K562 (cell line): Measurements from ENCODE around the gene DNAJB13.

ENCODE experiments used
- CTCF ChIP-seq, 3 experiments: IDR thresholded peaks in 2 of 3; conservative IDR thresholded peaks in 1 of 3; 2 replicates each; pipeline ENCODE4 v1.5.1; 2011 to 2012; ENCODE audit warnings: low read length in 3 of 3, mild to moderate bottlenecking in 3 of 3, control low read depth in 2 of 3, improper control_type of control experiment in 1 of 3, inconsistent platforms in 1 of 3, low read depth in 1 of 3, mixed read lengths in 1 of 3, moderate library complexity in 1 of 3; ENCODE audit not compliant: insufficient read depth in 2 of 3
- MYC ChIP-seq, 2 experiments: fragments of 250-450 bp in 1 of 2; sonication (Bioruptor Pico) in 1 of 2; IDR thresholded peaks; 2 replicates each; pipeline versions ENCODE4 v1.5.1 to v1.6.1; 2012 to 2021; ENCODE audit warnings: low read depth in 2 of 2, borderline replicate concordance in 1 of 2, improper control_type of control experiment in 1 of 2, low read length in 1 of 2, mild to moderate bottlenecking in 1 of 2, moderate library complexity in 1 of 2
- RAD51 ChIP-seq: fragments of 450-650 bp; IDR thresholded peaks from 2 replicates; pipeline ENCODE4 v1.7.1; 2016; ENCODE audit warnings: low read depth, mild to moderate bottlenecking, borderline replicate concordance

DNA sequence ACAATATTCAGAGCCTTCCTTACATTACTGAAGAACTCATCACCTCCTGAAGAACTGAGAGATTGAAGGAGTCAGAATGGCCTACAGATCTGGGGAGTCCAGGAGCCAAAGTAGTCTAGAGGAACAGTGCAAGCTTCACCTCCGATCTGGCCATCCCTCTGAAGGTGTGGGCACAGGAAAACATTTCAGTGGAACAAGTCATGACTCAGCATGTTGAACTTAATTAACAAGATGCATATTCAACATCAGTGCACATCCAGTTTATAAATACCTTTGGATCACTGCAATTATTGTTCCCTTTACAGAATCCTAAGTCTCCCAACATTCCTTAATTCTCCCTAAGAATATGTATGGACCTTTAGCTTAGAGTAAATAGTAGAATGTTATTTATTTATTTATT, 48.5 kb upstream of the DNAJB13 start:
- TF ChIP-seq CTCF (IDR thresholded peaks at IDR 0.05 in 2 of 3, conservative IDR thresholded peaks at IDR 0.05 in 1 of 3; ENCODE audit: insufficient read depth in 2 of 3, low read depth in 1 of 3, low read length in 3 of 3) (no peak), RAD51 (no peak), MYC (IDR thresholded peaks at IDR 0.05; ENCODE audit: low read depth, low read length) (no peak), MYC (CRISPR knock-in tag; IDR thresholded peaks at IDR 0.05; ENCODE audit: borderline replicate concordance, low read depth) (no peak)
